ENCODE data around the gene STIM1.

- TF ChIP-seq GATA2 (IDR thresholded peaks at IDR 0.05; ENCODE audit: low read depth, low read length) (no peak), GATA3 (IDR thresholded peaks at IDR 0.05; ENCODE audit: low read depth, low read length) (no peak)
Observed at GRCh38 chr11:3929649-3930048, 74.2 kb downstream of the STIM1 start.
